Panc1 (cell line): Measurements from ENCODE around the gene SERPINE2. TPM values are rescaled to one million over a fixed set of nuclear protein-coding genes. Genes with fewer than 3 reads are reported as not detected.

ENCODE experiments used
- ATAC-seq: fragments of 200-7000 bp; cut with Tn5 transposase; 2 replicates; pipeline ENCODE4 v1.9.1; 2020; ENCODE audit warnings: mild to moderate bottlenecking, moderate library complexity
- BruUV-seq: library from RNA; stranded (reverse); fragments of 400-500 nt; replicated peaks from 2 replicates; lab custom pipeline; 2021; lab: Mats Ljungman, UMichigan
- CTCF ChIA-PET: fragments of 300-600 bp; sonication (Branson Sonifier 250); formaldehyde crosslinking; loops from one replicate; lab custom pipeline; 2022; ENCODE audit warnings: antibody characterized with exemption; lab: Charles Lee
- POLR2A ChIA-PET: fragments of 300-600 bp; sonication (Branson Sonifier 250); formaldehyde crosslinking; loops from one replicate; lab custom pipeline; 2022; ENCODE audit warnings: antibody characterized with exemption; lab: Charles Lee
- DNase-seq: peaks from one replicate; pipeline ENCODE4 v3.0.0-alpha.2; 2010; ENCODE audit warnings: low read depth, low spot score
- H3K27ac ChIP-seq: 2 replicates; pipeline ENCODE4 v1.5.1; 2011; ENCODE audit warnings: mild to moderate bottlenecking, low read length, inconsistent platforms
- H3K27me3 ChIP-seq: fragments of 200-500 bp; sonication (Bioruptor generic); 2 replicates; pipeline ENCODE4 v1.6.0; 2014; ENCODE audit warnings: low read length, inconsistent platforms; ENCODE audit not compliant: control insufficient read depth, insufficient read depth
- H3K36me3 ChIP-seq: fragments of 200-500 bp; sonication (Bioruptor generic); 2 replicates; pipeline ENCODE4 v1.5.1; 2014; ENCODE audit warnings: inconsistent platforms, mild to moderate bottlenecking, low read length, moderate library complexity; ENCODE audit not compliant: control insufficient read depth, insufficient read depth
- H3K4me1 ChIP-seq: 2 replicates; pipeline ENCODE4 v1.5.1; 2011; ENCODE audit warnings: inconsistent platforms, mild to moderate bottlenecking, low read length, moderate library complexity; ENCODE audit not compliant: control insufficient read depth, insufficient read depth
- H3K4me3 ChIP-seq, 2 experiments: 2 replicates each; pipeline ENCODE4 v1.5.1; 2011 to 2012; ENCODE audit warnings: low read depth in 2 of 2, low read length in 2 of 2, mild to moderate bottlenecking in 2 of 2, inconsistent platforms in 1 of 2, moderate library complexity in 1 of 2
- H3K9me3 ChIP-seq: fragments of 200-500 bp; sonication (Bioruptor generic); 2 replicates; pipeline ENCODE4 v1.5.1; 2014; ENCODE audit warnings: low read depth, mild to moderate bottlenecking, inconsistent platforms, low read length, moderate library complexity; ENCODE audit not compliant: control insufficient read depth, insufficient read depth
- CTCF ChIP-seq: fragments of 450-650 bp; IDR thresholded peaks from 2 replicates; pipeline ENCODE4 v1.5.1; 2017; ENCODE audit warnings: mild to moderate bottlenecking
- POLR2AphosphoS5 ChIP-seq: IDR thresholded peaks from 2 replicates; pipeline ENCODE4 v1.6.1; 2012; ENCODE audit warnings: mild to moderate bottlenecking, low read depth, low read length, moderate library complexity
- SIN3A ChIP-seq: IDR thresholded peaks from 2 replicates; pipeline ENCODE4 v1.6.1; 2012; ENCODE audit warnings: low read depth, mild to moderate bottlenecking, low read length, moderate library complexity, borderline replicate concordance; ENCODE audit not compliant: insufficient read depth
- TCF7L2 ChIP-seq: IDR thresholded peaks from 2 replicates; pipeline ENCODE4 v1.6.1; 2011; ENCODE audit warnings: mild to moderate bottlenecking, low read depth, low read length, inconsistent platforms
- in situ Hi-C: cut with HindIII; loops from 2 replicates; pipeline ENCODE4 v1.10.0; 2016; ENCODE audit warnings: low sequenced_read_pairs, low pct_unique_long_range_greater_than_20kb
- intact Hi-C: fragments of 100-400 bp; cut with micrococcal nuclease; formaldehyde crosslinking; loops from one replicate; pipeline ENCODE4 v1.10.0; 2022; ENCODE audit not compliant: unreplicated experiment
- total RNA-seq: library from RNA; stranded (reverse); gene quantifications from one replicate; pipeline ENCODE4 v1.2.1, GENCODE V29; 2021; ENCODE audit not compliant: unreplicated experiment
- TF ChIP-seq, protein P1 (sequence below), 2 experiments: IDR thresholded peaks; 2 replicates each; pipeline ENCODE4 v1.6.1; 2011 to 2012; ENCODE audit warnings: low read depth in 2 of 2, control low read depth in 1 of 2, low read length in 1 of 2, mild to moderate bottlenecking in 1 of 2, moderate library complexity in 1 of 2; ENCODE audit not compliant: insufficient read depth in 1 of 2

SERPINE2 gene
- total RNA-seq, 1 experiment from 2014 or later = 3.1 TPM

GRCh38 chr2:224009605-224010315 lies 29.3 kb downstream of the SERPINE2 start:
- in situ Hi-C loops = no loop called here
- POLR2A ChIA-PET = no interaction called here

DNA sequence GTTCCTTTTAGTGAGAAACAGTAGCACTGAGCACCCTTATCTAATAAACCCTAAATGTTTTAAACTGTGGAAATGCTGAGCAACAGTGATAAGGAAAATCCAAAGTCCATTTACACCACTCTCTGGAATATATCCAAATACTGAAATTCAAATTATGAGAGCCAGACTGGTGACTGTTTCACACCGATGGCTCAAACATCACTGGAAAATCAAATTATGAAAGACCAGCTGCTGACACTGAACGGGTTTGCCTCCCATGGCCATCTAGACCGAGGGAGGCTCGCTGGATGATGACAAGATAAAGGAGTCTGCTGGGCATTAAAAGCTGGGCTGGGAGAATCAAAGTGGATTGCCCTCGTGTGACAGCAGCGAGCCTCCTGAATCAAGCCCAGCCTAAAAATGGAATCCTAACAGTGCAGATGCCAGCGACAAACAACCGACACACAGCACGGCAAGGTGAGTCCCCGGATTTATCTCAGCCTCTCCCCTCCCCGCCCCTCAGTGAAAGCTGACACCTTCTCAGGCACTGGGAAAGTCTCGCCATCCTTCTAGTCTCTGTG lies 30.3 kb downstream of the SERPINE2 start:
- H3K4me1 ChIP-seq = no peaks in the 10 kb centered on the region
- H3K27ac ChIP-seq = no peak overlapping the region
- no peak for ATAC-seq
- in situ Hi-C loops (no loop called here), intact Hi-C loops (no loop called here)
- DNase-seq = no peak
- H3K27me3 ChIP-seq = no peaks in the 10 kb centered on the region
- H3K36me3 ChIP-seq = no peaks in the 10 kb centered on the region
- H3K9me3 ChIP-seq = no peaks in the 10 kb centered on the region
- BruUV-seq = no TSS peak
- ChIA-PET POLR2A (no interaction called here), CTCF (interaction anchor here (0.6 kb wide), 1 partner anchor 77 kb away, joined by 3 read pairs; no protein-coding TSS in a partner anchor)
- H3K4me3 ChIP-seq = no peak overlapping the region
- TF ChIP-seq TCF7L2 (no peak), CTCF (no peak), POLR2AphosphoS5 (no peak), SIN3A (no peak)
- TF ChIP-seq, protein P1, sequence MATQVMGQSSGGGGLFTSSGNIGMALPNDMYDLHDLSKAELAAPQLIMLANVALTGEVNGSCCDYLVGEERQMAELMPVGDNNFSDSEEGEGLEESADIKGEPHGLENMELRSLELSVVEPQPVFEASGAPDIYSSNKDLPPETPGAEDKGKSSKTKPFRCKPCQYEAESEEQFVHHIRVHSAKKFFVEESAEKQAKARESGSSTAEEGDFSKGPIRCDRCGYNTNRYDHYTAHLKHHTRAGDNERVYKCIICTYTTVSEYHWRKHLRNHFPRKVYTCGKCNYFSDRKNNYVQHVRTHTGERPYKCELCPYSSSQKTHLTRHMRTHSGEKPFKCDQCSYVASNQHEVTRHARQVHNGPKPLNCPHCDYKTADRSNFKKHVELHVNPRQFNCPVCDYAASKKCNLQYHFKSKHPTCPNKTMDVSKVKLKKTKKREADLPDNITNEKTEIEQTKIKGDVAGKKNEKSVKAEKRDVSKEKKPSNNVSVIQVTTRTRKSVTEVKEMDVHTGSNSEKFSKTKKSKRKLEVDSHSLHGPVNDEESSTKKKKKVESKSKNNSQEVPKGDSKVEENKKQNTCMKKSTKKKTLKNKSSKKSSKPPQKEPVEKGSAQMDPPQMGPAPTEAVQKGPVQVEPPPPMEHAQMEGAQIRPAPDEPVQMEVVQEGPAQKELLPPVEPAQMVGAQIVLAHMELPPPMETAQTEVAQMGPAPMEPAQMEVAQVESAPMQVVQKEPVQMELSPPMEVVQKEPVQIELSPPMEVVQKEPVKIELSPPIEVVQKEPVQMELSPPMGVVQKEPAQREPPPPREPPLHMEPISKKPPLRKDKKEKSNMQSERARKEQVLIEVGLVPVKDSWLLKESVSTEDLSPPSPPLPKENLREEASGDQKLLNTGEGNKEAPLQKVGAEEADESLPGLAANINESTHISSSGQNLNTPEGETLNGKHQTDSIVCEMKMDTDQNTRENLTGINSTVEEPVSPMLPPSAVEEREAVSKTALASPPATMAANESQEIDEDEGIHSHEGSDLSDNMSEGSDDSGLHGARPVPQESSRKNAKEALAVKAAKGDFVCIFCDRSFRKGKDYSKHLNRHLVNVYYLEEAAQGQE (IDR thresholded peaks at IDR 0.05; ENCODE audit: insufficient read depth in 1 of 2, low read depth in 2 of 2, low read length in 1 of 2) = no peak

More at GRCh38 chr2:224009605-224010315, 29.3 kb downstream of the SERPINE2 start:
- DNase-seq (no peak), ATAC-seq (no peak)
- Histone ChIP-seq H3K9me3 (no peaks in the 10 kb centered on the region), H3K27ac (no peak overlapping the region), H3K36me3 (no peaks in the 10 kb centered on the region), H3K27me3 (no peaks in the 10 kb centered on the region), H3K4me3 (no peak overlapping the region), H3K4me1 (no peaks in the 10 kb centered on the region)
- intact Hi-C loops = no loop called here
- CTCF ChIA-PET = interaction anchor here (0.6 kb wide), 1 partner anchor 76 kb away, joined by 3 read pairs; no protein-coding TSS in a partner anchor
- TF ChIP-seq, protein P1 (IDR thresholded peaks at IDR 0.05; ENCODE audit: insufficient read depth in 1 of 2, low read depth in 2 of 2, low read length in 1 of 2) = peak in 1 of 2 experiments; percentile 28; a peak in 1 of 4 replicates
- TF ChIP-seq CTCF = no peak
- BruUV-seq = no TSS peak
